H9 (cell line): ENCODE results near the gene ATP2B2. TPM values are rescaled to one million over a fixed set of nuclear protein-coding genes. Genes with fewer than 3 reads are reported as not detected.

ENCODE experiments used
- DNase-seq: peaks from one replicate; pipeline ENCODE4 v3.0.0-alpha.2; 2017
- H2AFZ ChIP-seq: one replicate; pipeline ENCODE4 v1.6.1; 2013; ENCODE audit warnings: mild to moderate bottlenecking, low read length, control low read depth, moderate library complexity
- H2AK5ac ChIP-seq: 2 replicates; pipeline ENCODE4 v1.6.1; 2013; ENCODE audit warnings: low read length, control low read depth, mixed read lengths; ENCODE audit not compliant: insufficient read length
- H2BK120ac ChIP-seq: one replicate; pipeline ENCODE4 v1.6.1; 2013; ENCODE audit warnings: low read depth, mild to moderate bottlenecking, low read length, control low read depth, inconsistent platforms; ENCODE audit not compliant: poor library complexity, severe bottlenecking
- H2BK12ac ChIP-seq: 2 replicates; pipeline ENCODE4 v1.6.1; 2013; ENCODE audit warnings: low read length, control low read depth, mixed read lengths, low read depth; ENCODE audit not compliant: insufficient read length
- H2BK15ac ChIP-seq: 2 replicates; pipeline ENCODE4 v1.6.1; 2013; ENCODE audit warnings: low read depth, low read length, control low read depth
- H2BK20ac ChIP-seq: one replicate; pipeline ENCODE4 v1.6.1; 2013; ENCODE audit warnings: low read depth, mild to moderate bottlenecking, low read length, control low read depth, inconsistent platforms; ENCODE audit not compliant: poor library complexity, severe bottlenecking
- H2BK5ac ChIP-seq: 2 replicates; pipeline ENCODE4 v1.6.1; 2013; ENCODE audit warnings: low read length, control low read depth, mixed read lengths; ENCODE audit not compliant: insufficient read length
- H3K14ac ChIP-seq: 2 replicates; pipeline ENCODE4 v1.6.1; 2013; ENCODE audit warnings: low read length, control low read depth; ENCODE audit not compliant: insufficient read depth
- H3K18ac ChIP-seq: 2 replicates; pipeline ENCODE4 v1.6.1; 2013; ENCODE audit warnings: low read depth, mild to moderate bottlenecking, mixed read lengths, low read length, control low read depth; ENCODE audit not compliant: insufficient read length
- H3K23ac ChIP-seq: 2 replicates; pipeline ENCODE4 v1.6.1; 2013; ENCODE audit warnings: low read length, control low read depth, mixed read lengths, low read depth; ENCODE audit not compliant: insufficient read length
- H3K23me2 ChIP-seq: 2 replicates; pipeline ENCODE4 v1.6.1; 2013; ENCODE audit warnings: low read depth, mild to moderate bottlenecking, mixed read lengths, low read length, control low read depth; ENCODE audit not compliant: insufficient read length, poor library complexity, severe bottlenecking
- H3K27ac ChIP-seq: 2 replicates; pipeline ENCODE4 v1.5.1; 2013; ENCODE audit warnings: low read length, control low read depth, mixed read lengths, low read depth; ENCODE audit not compliant: insufficient read length
- H3K27me3 ChIP-seq: 2 replicates; pipeline ENCODE4 v1.6.1; 2013; ENCODE audit warnings: low read length, control low read depth, inconsistent platforms; ENCODE audit not compliant: insufficient read depth
- H3K4ac ChIP-seq: 2 replicates; pipeline ENCODE4 v1.6.1; 2013; ENCODE audit warnings: low read depth, mild to moderate bottlenecking, control low read depth, inconsistent platforms, low read length, moderate library complexity
- H3K4me1 ChIP-seq: 2 replicates; pipeline ENCODE4 v1.6.1; 2013; ENCODE audit warnings: low read length, control low read depth, inconsistent platforms; ENCODE audit not compliant: insufficient read depth
- H3K4me2 ChIP-seq: 2 replicates; pipeline ENCODE4 v1.6.1; 2013; ENCODE audit warnings: low read length, control low read depth, mixed read lengths; ENCODE audit not compliant: insufficient read length, insufficient read depth
- H3K56ac ChIP-seq: 2 replicates; pipeline ENCODE4 v1.6.1; 2013; ENCODE audit warnings: low read depth, mild to moderate bottlenecking, mixed read lengths, low read length, control low read depth; ENCODE audit not compliant: insufficient read length
- H3K79me1 ChIP-seq: 2 replicates; pipeline ENCODE4 v1.6.1; 2013; ENCODE audit warnings: low read depth, mild to moderate bottlenecking, moderate library complexity, low read length, control low read depth, inconsistent platforms; ENCODE audit not compliant: insufficient read depth, poor library complexity, severe bottlenecking
- H3K79me2 ChIP-seq: 2 replicates; pipeline ENCODE4 v1.6.1; 2013; ENCODE audit warnings: low read length, control low read depth, inconsistent platforms; ENCODE audit not compliant: insufficient read depth
- H3K9ac ChIP-seq: 2 replicates; pipeline ENCODE4 v1.6.1; 2013; ENCODE audit warnings: low read length, control low read depth, mixed read lengths; ENCODE audit not compliant: insufficient read length; ENCODE audit errors: extremely low read depth
- H3K9me3 ChIP-seq: one replicate; pipeline ENCODE4 v1.6.1; 2013; ENCODE audit warnings: low read depth, low read length, inconsistent platforms; ENCODE audit not compliant: control insufficient read depth
- H3T11ph ChIP-seq: one replicate; pipeline ENCODE4 v1.6.1; 2013; ENCODE audit warnings: mild to moderate bottlenecking, low read length, control low read depth, inconsistent platforms
- H4K20me1 ChIP-seq: one replicate; pipeline ENCODE4 v1.6.1; 2013; ENCODE audit not compliant: control insufficient read depth, insufficient read length, insufficient read depth
- H4K5ac ChIP-seq: 2 replicates; pipeline ENCODE4 v1.6.1; 2013; ENCODE audit warnings: low read depth, mild to moderate bottlenecking, mixed read lengths, low read length, control low read depth; ENCODE audit not compliant: insufficient read length
- H4K8ac ChIP-seq: replicated peaks from 2 replicates; pipeline ENCODE4 v1.6.1; 2013; ENCODE audit warnings: low read length, control low read depth, mixed read lengths, low read depth; ENCODE audit not compliant: insufficient read length
- H4K91ac ChIP-seq: 2 replicates; pipeline ENCODE4 v1.6.1; 2013; ENCODE audit warnings: low read depth, mild to moderate bottlenecking, moderate library complexity, mixed read lengths, low read length, control low read depth; ENCODE audit not compliant: insufficient read length
- H3K27ac Mint-ChIP-seq, 3 experiments: 2 replicates in 2 of 3; 3 replicates in 1 of 3; pipeline ENCODE4 v1.8.0; 2020 to 2021; ENCODE audit warnings: mixed read lengths in 3 of 3, mild to moderate bottlenecking in 1 of 3, moderate library complexity in 1 of 3
- H3K27me3 Mint-ChIP-seq: 2 replicates; pipeline ENCODE4 v1.8.0; 2021; ENCODE audit warnings: low read depth, mild to moderate bottlenecking, moderate library complexity, mixed read lengths
- H3K36me3 Mint-ChIP-seq, 3 experiments: 2 replicates in 2 of 3; 3 replicates in 1 of 3; pipeline ENCODE4 v1.8.0; 2020 to 2021; ENCODE audit warnings: low read depth in 3 of 3, mixed read lengths in 3 of 3; ENCODE audit not compliant: insufficient read depth in 1 of 3
- H3K4me1 Mint-ChIP-seq, 2 experiments: 2 replicates each; pipeline ENCODE4 v1.8.0; 2020; ENCODE audit warnings: mixed read lengths in 2 of 2
- H3K4me3 Mint-ChIP-seq, 2 experiments: 2 replicates in 1 of 2; 3 replicates in 1 of 2; pipeline ENCODE4 v1.8.0; 2020 to 2021; ENCODE audit warnings: mild to moderate bottlenecking in 2 of 2, mixed read lengths in 2 of 2, moderate library complexity in 1 of 2
- H3K9me3 Mint-ChIP-seq, 2 experiments: 2 replicates in 1 of 2; 3 replicates in 1 of 2; pipeline ENCODE4 v1.8.0; 2020; ENCODE audit warnings: mild to moderate bottlenecking in 2 of 2, mixed read lengths in 2 of 2, moderate library complexity in 1 of 2
- WGBS: extraction: QIAGEN DNeasy Blood & Tissue Kit; methylation state at CpG from one replicate; pipeline ENCODE4 v1.1.7; 2013; ENCODE audit warnings: missing lambda C conversion rate, low lambda C conversion rate, mixed read lengths; ENCODE audit not compliant: insufficient read length; ENCODE audit errors: extremely low coverage; 5-methylcytosine and 5-hydroxymethylcytosine counted together
- total RNA-seq: library from RNA; stranded (reverse); gene quantifications from 2 replicates; pipeline ENCODE4 v1.2.1, GENCODE V29; 2021
- TF ChIP-seq, protein P1 (sequence below): fragments of 200-600 bp; sonication (generic); conservative IDR thresholded peaks from 3 replicates; pipeline ENCODE4 v1.8.0; 2021; ENCODE audit warnings: antibody characterized with exemption, mild to moderate bottlenecking

The ATP2B2 gene
- total RNA-seq, 1 experiment from 2014 or later = 0.33 TPM

DNA sequence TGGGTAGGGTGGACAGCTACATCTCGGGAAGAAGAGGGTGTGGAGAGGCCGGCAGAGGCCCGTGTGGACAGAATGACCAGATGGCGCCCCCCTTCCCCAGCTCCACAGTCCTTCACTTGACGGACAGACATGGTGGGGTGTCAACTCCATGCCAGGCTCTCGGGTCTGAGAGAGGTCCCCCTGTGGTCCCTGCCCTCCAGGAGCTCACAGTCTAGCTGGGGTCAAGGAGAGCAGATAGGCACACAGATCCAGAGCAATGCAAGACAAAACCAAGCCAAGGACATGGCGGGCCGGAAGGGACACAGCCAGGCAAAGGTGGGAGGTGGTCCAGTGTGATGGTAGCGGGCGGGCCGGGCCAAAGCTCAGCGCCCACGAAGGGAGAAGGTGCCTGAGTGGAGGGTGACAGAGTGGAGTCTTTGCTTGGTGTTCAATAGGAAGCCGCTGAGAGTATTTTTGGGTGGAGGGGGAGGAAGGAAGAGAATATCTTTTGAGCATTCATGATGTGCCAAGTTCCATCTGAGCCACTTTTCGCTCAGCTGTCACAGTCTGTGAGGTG, 112.4 kb downstream of the ATP2B2 start:
- Histone ChIP-seq H3K27me3 (no peaks in the 10 kb centered on the region), H3K14ac (no peak overlapping the region; the same call in none of the 2 replicates), H4K91ac (no peak overlapping the region), H3K9me3 (peaks cover 7% of the 10 kb centered on the region), H3K18ac (no peak overlapping the region), H2AFZ (no peak overlapping the region), H2BK120ac (no peak overlapping the region), H2BK5ac (no peak overlapping the region), H4K20me1 (no peaks in the 10 kb centered on the region), H3K27ac (no peak overlapping the region), H3K23ac (no peak overlapping the region), H3K79me2 (no peaks in the 10 kb centered on the region), H3K56ac (no peak overlapping the region), H2BK12ac (no peak overlapping the region), H3K4me1 (peaks cover 15% of the 10 kb centered on the region), H2AK5ac (no peak overlapping the region), H2BK15ac (no peak overlapping the region), H3K4ac (no peak overlapping the region), H3T11ph (no peak overlapping the region), H3K9ac (no peak overlapping the region), H3K23me2 (no peaks in the 10 kb centered on the region), H2BK20ac (no peak overlapping the region), H3K4me2 (no peak overlapping the region), H4K8ac (no peak overlapping the region), H3K79me1 (no peaks in the 10 kb centered on the region), H4K5ac (no peak overlapping the region)
- TF ChIP-seq, protein P1, sequence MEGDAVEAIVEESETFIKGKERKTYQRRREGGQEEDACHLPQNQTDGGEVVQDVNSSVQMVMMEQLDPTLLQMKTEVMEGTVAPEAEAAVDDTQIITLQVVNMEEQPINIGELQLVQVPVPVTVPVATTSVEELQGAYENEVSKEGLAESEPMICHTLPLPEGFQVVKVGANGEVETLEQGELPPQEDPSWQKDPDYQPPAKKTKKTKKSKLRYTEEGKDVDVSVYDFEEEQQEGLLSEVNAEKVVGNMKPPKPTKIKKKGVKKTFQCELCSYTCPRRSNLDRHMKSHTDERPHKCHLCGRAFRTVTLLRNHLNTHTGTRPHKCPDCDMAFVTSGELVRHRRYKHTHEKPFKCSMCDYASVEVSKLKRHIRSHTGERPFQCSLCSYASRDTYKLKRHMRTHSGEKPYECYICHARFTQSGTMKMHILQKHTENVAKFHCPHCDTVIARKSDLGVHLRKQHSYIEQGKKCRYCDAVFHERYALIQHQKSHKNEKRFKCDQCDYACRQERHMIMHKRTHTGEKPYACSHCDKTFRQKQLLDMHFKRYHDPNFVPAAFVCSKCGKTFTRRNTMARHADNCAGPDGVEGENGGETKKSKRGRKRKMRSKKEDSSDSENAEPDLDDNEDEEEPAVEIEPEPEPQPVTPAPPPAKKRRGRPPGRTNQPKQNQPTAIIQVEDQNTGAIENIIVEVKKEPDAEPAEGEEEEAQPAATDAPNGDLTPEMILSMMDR = no peak
- Mint-ChIP-seq H3K4me3 (no peak overlapping the region), H3K4me1 (peaks cover 32 to 35% of the 10 kb centered on the region in 2 experiments), H3K9me3 (no peaks in the 10 kb centered on the region), H3K27ac (peak overlapping the region in 1 of 3 experiments; percentile 93; a peak in 2 of 7 replicates), H3K36me3 (no peaks in the 10 kb centered on the region), H3K27me3 (peaks cover 3% of the 10 kb centered on the region; the same call in 1 of the 2 replicates)
- DNase-seq = no peak
- no CpG with 5 or more reads among the region's 15 CpGs for WGBS
